Natural killer cell (primary cell): ENCODE results near the gene LAMC2. TPM values are rescaled to one million over a fixed set of nuclear protein-coding genes. Genes with fewer than 3 reads are reported as not detected.

Experiments
- ATAC-seq, 3 donors: fragments of 150-1000 bp in 2 of 3; fragments of 200-7000 bp in 1 of 3; cut with Tn5 transposase; 1 replicate in 1 of 3; 2 replicates in 2 of 3; pipeline ENCODE4 v1.10.0; 2021; ENCODE audit warnings: mild to moderate bottlenecking in 2 of 3, moderate library complexity in 2 of 3
- DNase-seq, 2 donors: peaks; one replicate each; pipeline versions ENCODE4 v3.0.0 to v3.0.0-alpha.2; 2013 to 2021; ENCODE audit warnings: mixed read lengths in 1 of 2
- H3K27ac ChIP-seq: one replicate; pipeline ENCODE4 v1.5.1; 2013; ENCODE audit warnings: mild to moderate bottlenecking, low read length
- H3K27me3 ChIP-seq: one replicate; pipeline ENCODE4 v1.6.1; 2013; ENCODE audit warnings: low read length; ENCODE audit not compliant: control insufficient read depth, insufficient read depth
- H3K36me3 ChIP-seq: one replicate; pipeline ENCODE4 v1.6.1; 2013; ENCODE audit warnings: low read length; ENCODE audit not compliant: control insufficient read depth, insufficient read depth
- H3K4me1 ChIP-seq: one replicate; pipeline ENCODE4 v1.6.1; 2013; ENCODE audit warnings: low read length; ENCODE audit not compliant: control insufficient read depth, insufficient read depth
- H3K4me3 ChIP-seq: one replicate; pipeline ENCODE4 v1.5.1; 2013; ENCODE audit warnings: low read length
- H3K9me3 ChIP-seq: one replicate; pipeline ENCODE4 v1.6.1; 2013; ENCODE audit warnings: low read length; ENCODE audit not compliant: control insufficient read depth, insufficient read depth
- H3K27ac Mint-ChIP-seq, 2 donors: one replicate each; pipeline ENCODE4 v1.8.0; 2022; ENCODE audit warnings: mild to moderate bottlenecking in 2 of 2, mixed read lengths in 2 of 2, moderate library complexity in 1 of 2
- H3K27me3 Mint-ChIP-seq, 2 donors: one replicate each; pipeline ENCODE4 v1.8.0; 2022; ENCODE audit warnings: low read depth in 2 of 2, mixed read lengths in 2 of 2
- H3K36me3 Mint-ChIP-seq: one replicate; pipeline ENCODE4 v1.8.0; 2022; ENCODE audit warnings: mixed read lengths
- H3K4me1 Mint-ChIP-seq, 2 donors: one replicate each; pipeline ENCODE4 v1.8.0; 2022; ENCODE audit warnings: mixed read lengths in 2 of 2
- H3K4me3 Mint-ChIP-seq: one replicate; pipeline ENCODE4 v1.8.0; 2022; ENCODE audit warnings: mild to moderate bottlenecking, moderate library complexity, mixed read lengths
- H3K9me3 Mint-ChIP-seq, 2 donors: one replicate each; pipeline ENCODE4 v1.8.0; 2022; ENCODE audit warnings: mixed read lengths in 2 of 2
- WGBS: methylation state at CpG from one replicate; pipeline ENCODE4 v1.1.7; 2013; ENCODE audit warnings: missing lambda C conversion rate; ENCODE audit not compliant: insufficient coverage; 5-methylcytosine and 5-hydroxymethylcytosine counted together
- intact Hi-C: fragments of 100-400 bp; cut with micrococcal nuclease; formaldehyde crosslinking; loops from one replicate; pipeline ENCODE4 v1.14.2; 2022
- total RNA-seq, 4 donors: library from RNA; stranded (reverse); fragments of 120-200 nt in 1 of 4; gene quantifications; one replicate each; pipeline versions ENCODE4 v1.2.3 to v1.2.4, GENCODE V29; 2013 to 2022
- TF ChIP-seq, protein P1 (sequence below): fragments of 200-600 bp; IDR thresholded peaks from one replicate; pipeline ENCODE4 v1.8.0; 2022; ENCODE audit warnings: antibody characterized with exemption

LAMC2 gene
- total RNA-seq, 3 donors from 2014 or later (not counting 1 experiment from before 2014, with no cell fraction given) = not detected

DNA sequence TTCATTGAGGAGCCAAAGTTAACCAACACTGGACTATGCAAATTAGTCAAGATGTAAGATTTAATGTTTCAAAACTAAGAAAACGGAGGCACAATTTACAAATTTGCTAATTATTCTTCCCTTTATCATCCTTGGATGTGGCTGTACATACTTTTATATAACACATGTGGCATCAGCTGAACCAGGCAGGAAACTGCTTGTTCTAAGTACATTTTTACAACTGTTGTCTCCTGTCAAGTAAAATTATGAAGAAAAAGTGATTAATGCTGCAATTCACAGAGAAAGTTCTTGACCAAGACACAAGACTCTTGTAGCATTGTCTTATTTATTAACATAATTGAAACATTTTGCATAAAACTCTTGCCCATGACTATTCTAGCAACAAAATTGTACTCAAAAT is 61.9 kb downstream of the LAMC2 start:
- Mint-ChIP-seq H3K27me3 (peaks cover 11 to 12% of the 10 kb centered on the region in 2 donors), H3K27ac (no peak overlapping the region), H3K4me3 (no peak overlapping the region), H3K9me3 (peaks cover 0 to 3% of the 10 kb centered on the region in 2 donors), H3K4me1 (no peaks in the 10 kb centered on the region), H3K36me3 (no peaks in the 10 kb centered on the region)
- Histone ChIP-seq H3K4me1 (no peaks in the 10 kb centered on the region), H3K9me3 (no peaks in the 10 kb centered on the region), H3K4me3 (no peak overlapping the region), H3K27ac (no peak overlapping the region), H3K36me3 (no peaks in the 10 kb centered on the region), H3K27me3 (peaks cover 2% of the 10 kb centered on the region)
- DNase-seq (no peak), ATAC-seq (no peak)
- intact Hi-C loops = no loop called here
- TF ChIP-seq, protein P1, sequence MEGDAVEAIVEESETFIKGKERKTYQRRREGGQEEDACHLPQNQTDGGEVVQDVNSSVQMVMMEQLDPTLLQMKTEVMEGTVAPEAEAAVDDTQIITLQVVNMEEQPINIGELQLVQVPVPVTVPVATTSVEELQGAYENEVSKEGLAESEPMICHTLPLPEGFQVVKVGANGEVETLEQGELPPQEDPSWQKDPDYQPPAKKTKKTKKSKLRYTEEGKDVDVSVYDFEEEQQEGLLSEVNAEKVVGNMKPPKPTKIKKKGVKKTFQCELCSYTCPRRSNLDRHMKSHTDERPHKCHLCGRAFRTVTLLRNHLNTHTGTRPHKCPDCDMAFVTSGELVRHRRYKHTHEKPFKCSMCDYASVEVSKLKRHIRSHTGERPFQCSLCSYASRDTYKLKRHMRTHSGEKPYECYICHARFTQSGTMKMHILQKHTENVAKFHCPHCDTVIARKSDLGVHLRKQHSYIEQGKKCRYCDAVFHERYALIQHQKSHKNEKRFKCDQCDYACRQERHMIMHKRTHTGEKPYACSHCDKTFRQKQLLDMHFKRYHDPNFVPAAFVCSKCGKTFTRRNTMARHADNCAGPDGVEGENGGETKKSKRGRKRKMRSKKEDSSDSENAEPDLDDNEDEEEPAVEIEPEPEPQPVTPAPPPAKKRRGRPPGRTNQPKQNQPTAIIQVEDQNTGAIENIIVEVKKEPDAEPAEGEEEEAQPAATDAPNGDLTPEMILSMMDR = no peak
- 100% methylated on average over 1 of the region's 1 CpG for WGBS

DNA sequence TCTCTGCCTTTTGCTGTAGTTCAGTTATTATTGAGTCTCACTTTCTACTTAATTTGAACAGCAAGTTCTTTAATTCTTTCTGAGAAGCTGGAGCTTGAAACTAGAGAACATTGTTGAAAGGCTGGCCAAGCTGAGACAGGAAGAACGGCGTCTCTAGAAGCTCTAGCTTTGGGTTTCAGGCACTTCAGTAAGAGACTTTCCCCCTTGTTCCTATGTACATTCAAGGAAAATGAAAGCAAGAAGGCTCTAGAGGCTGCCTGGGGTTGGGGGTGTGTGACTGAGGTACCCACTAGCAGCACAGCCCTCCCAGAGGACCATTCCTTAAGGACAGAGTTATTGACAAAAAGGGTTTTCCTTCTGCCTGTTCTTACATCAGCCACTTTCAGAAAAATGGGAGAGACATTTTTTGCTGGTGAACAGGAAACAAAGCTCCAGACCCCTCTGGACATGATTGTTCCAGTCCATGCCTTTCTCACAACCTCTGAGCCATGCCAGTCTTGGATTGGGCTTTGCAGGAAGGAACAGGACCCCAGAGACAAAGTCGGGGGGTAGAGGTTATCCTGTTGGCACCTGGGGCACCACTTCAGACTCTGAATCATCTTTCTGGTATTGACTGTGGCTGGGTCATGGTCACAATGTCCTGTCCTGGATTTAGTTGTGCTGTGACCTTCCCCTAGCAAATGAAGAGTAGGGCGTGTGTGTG is 63.1 kb downstream of the LAMC2 start:
- H3K4me1 Mint-ChIP-seq = no peaks in the 10 kb centered on the region
- Histone ChIP-seq H3K4me3 (no peak overlapping the region), H3K27ac (no peak overlapping the region), H3K9me3 (no peaks in the 10 kb centered on the region), H3K27me3 (peaks cover 2% of the 10 kb centered on the region), H3K4me1 (no peaks in the 10 kb centered on the region), H3K36me3 (no peaks in the 10 kb centered on the region)
- H3K4me3 Mint-ChIP-seq = no peak overlapping the region
- no peak for DNase-seq
- TF ChIP-seq, protein P1 = no peak
- H3K27ac Mint-ChIP-seq = no peak overlapping the region
- intact Hi-C loops = no loop called here
- no peak for ATAC-seq
- H3K9me3 Mint-ChIP-seq = peaks cover 0 to 3% of the 10 kb centered on the region in 2 donors
- 81% methylated on average over 4 of the region's 4 CpGs for WGBS
- no peaks in the 10 kb centered on the region for H3K36me3 Mint-ChIP-seq
- H3K27me3 Mint-ChIP-seq = peaks cover 11 to 12% of the 10 kb centered on the region in 2 donors

DNA sequence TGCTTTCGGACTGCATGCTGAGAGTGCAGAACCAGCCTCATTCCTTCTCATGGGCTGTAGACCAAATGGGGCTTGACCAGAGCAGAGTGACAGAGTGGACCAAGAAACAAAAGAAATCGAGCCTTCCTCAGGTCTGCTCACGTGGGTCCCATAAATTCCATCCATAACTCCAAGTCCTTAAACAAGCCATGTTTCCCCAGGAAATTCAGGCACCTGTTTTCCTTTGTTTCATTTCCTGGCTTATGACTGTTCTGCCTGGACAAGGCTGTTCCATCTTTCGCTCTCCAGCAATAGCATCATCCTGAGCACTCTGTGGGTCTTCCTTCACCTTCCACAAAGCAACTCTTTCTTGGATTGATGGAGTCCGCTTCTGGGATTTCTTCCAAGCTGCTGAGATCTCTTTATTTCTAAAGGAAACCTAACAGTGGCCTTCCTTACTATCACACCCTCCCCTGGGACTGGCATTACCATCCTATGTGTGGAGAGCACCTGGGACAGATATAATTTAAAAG is 63.9 kb downstream of the LAMC2 start:
- Mint-ChIP-seq H3K27ac (no peak overlapping the region), H3K4me1 (no peaks in the 10 kb centered on the region), H3K27me3 (peaks cover 11 to 12% of the 10 kb centered on the region in 2 donors), H3K36me3 (no peaks in the 10 kb centered on the region), H3K4me3 (no peak overlapping the region), H3K9me3 (peaks cover 0 to 3% of the 10 kb centered on the region in 2 donors)
- no peak overlapping the region for H3K4me3 ChIP-seq
- H3K4me1 ChIP-seq = no peaks in the 10 kb centered on the region
- no peaks in the 10 kb centered on the region for H3K36me3 ChIP-seq
- no peaks in the 10 kb centered on the region for H3K9me3 ChIP-seq
- peaks cover 2% of the 10 kb centered on the region for H3K27me3 ChIP-seq
- DNase-seq (no peak), ATAC-seq (no peak)
- H3K27ac ChIP-seq = no peak overlapping the region
- intact Hi-C loops = no loop called here
- WGBS = 78% methylated on average over 5 of the region's 5 CpGs
- TF ChIP-seq, protein P1 = no peak
